Fibroblast of lung (primary cell): ENCODE results near the gene SF1. TPM values are rescaled to one million over a fixed set of nuclear protein-coding genes. Genes with fewer than 3 reads are reported as not detected.

Experiments used
- DNase-seq, 2 donors: peaks; one replicate each; pipeline versions ENCODE4 v3.0.0 to v3.0.0-alpha.2; 2010; ENCODE audit warnings: low read depth in 2 of 2
- H2AFZ ChIP-seq: 2 replicates; pipeline ENCODE4 v1.5.1; 2012; ENCODE audit warnings: low read length, control low read depth, inconsistent platforms
- H3K27ac ChIP-seq: 2 replicates; pipeline ENCODE4 v1.5.1; 2011; ENCODE audit warnings: low read length, control low read depth; ENCODE audit not compliant: insufficient read depth
- H3K27me3 ChIP-seq: 2 replicates; pipeline ENCODE4 v1.5.1; 2011; ENCODE audit warnings: mild to moderate bottlenecking, low read length; ENCODE audit not compliant: control insufficient read depth, insufficient read depth
- H3K36me3 ChIP-seq: 2 replicates; pipeline ENCODE4 v1.5.1; 2011; ENCODE audit warnings: low read length; ENCODE audit not compliant: control insufficient read depth, insufficient read depth
- H3K4me1 ChIP-seq: 2 replicates; pipeline ENCODE4 v1.5.1; 2011; ENCODE audit warnings: low read length; ENCODE audit not compliant: control insufficient read depth, insufficient read depth; ENCODE audit errors: extremely low read depth
- H3K4me2 ChIP-seq: 2 replicates; pipeline ENCODE4 v1.5.1; 2011; ENCODE audit warnings: low read length, control low read depth; ENCODE audit not compliant: insufficient read depth; ENCODE audit errors: extremely low read depth
- H3K4me3 ChIP-seq, 4 experiments: fragments of 200-600 bp in 1 of 4; sonication (generic) in 1 of 4; replicated peaks in 1 of 4; 2 replicates each; pipeline ENCODE4 v1.5.1; 2011 to 2016; ENCODE audit warnings: low read length in 4 of 4, low read depth in 3 of 4, mild to moderate bottlenecking in 3 of 4, control low read depth in 2 of 4, inconsistent platforms in 1 of 4, mixed read lengths in 1 of 4; ENCODE audit not compliant: insufficient read depth in 1 of 4; ENCODE audit errors: control extremely low read depth in 1 of 4
- H3K79me2 ChIP-seq: 2 replicates; pipeline ENCODE4 v1.5.1; 2012; ENCODE audit warnings: mild to moderate bottlenecking, low read length, inconsistent platforms; ENCODE audit not compliant: control insufficient read depth, insufficient read depth
- H3K9ac ChIP-seq: 2 replicates; pipeline ENCODE4 v1.5.1; 2011; ENCODE audit warnings: mild to moderate bottlenecking, low read length, control low read depth; ENCODE audit not compliant: insufficient read depth
- H3K9me3 ChIP-seq: 2 replicates; pipeline ENCODE4 v1.5.1; 2012; ENCODE audit warnings: low read depth, low read length; ENCODE audit not compliant: control insufficient read depth, insufficient read depth
- H4K20me1 ChIP-seq: 2 replicates; pipeline ENCODE4 v1.5.1; 2011; ENCODE audit warnings: low read length; ENCODE audit not compliant: control insufficient read depth, insufficient read depth; ENCODE audit errors: extremely low read depth
- CTCF ChIP-seq, 2 donors: IDR thresholded peaks in 1 of 2; conservative IDR thresholded peaks in 1 of 2; 1 replicate in 1 of 2; 2 replicates in 1 of 2; pipeline ENCODE4 v1.5.1; 2011 to 2012; ENCODE audit warnings: low read length in 2 of 2, control low read depth in 1 of 2, inconsistent platforms in 1 of 2, low read depth in 1 of 2, mild to moderate bottlenecking in 1 of 2
- EZH2 ChIP-seq: IDR thresholded peaks from 2 replicates; pipeline ENCODE4 v1.5.1; 2012; ENCODE audit warnings: low read length, control low read depth, mild to moderate bottlenecking; ENCODE audit errors: missing control alignments
- polyA plus RNA-seq, 2 donors: library from polyadenylated mRNA; depleted of rRNA in 1 of 2; stranded (reverse) in 1 of 2; unstranded in 1 of 2; fragments of >200 nt; gene quantifications; 2 replicates each; pipeline ENCODE4 v1.2.1, GENCODE V29; 2011 to 2012; ENCODE audit warnings: missing spikeins in 1 of 2
- total RNA-seq: library from RNA; depleted of rRNA; stranded (reverse); fragments of >200 nt; gene quantifications from 2 replicates; pipeline ENCODE4 v1.2.1, GENCODE V29; 2014

The SF1 gene
- total and polyA plus RNA-seq, 2 donors (not counting 1 experiment from before 2014, with no cell fraction given) = 78.9 to 105 TPM

- no peaks in the 10 kb centered on the region for H3K27me3 ChIP-seq
- H3K4me2 ChIP-seq = no peak overlapping the region
- H3K79me2 ChIP-seq = peaks cover 43% of the 10 kb centered on the region
- H3K27ac ChIP-seq = peak overlapping the region; percentile 93
- H3K4me1 ChIP-seq = peaks cover 12% of the 10 kb centered on the region
- H3K36me3 ChIP-seq = peaks cover 17% of the 10 kb centered on the region
- H3K9ac ChIP-seq = peak overlapping the region; percentile 98
- TF ChIP-seq CTCF (conservative IDR thresholded peaks at IDR 0.05 in 1 of 2, IDR thresholded peaks at IDR 0.05 in 1 of 2; ENCODE audit: low read depth in 1 of 2, low read length in 2 of 2) (no peak), EZH2 (no peak)
- H4K20me1 ChIP-seq = peaks cover 4% of the 10 kb centered on the region
- DNase-seq = no peak
- no peaks in the 10 kb centered on the region for H3K9me3 ChIP-seq
- H2AFZ ChIP-seq = no peak overlapping the region
- peak overlapping the region; percentile 41 to 81 (median 61) for H3K4me3 ChIP-seq
These were observed 194 bp downstream of the SF1 start for GRCh38 chr11:64778223-64778472.

- Histone ChIP-seq H3K27me3 (no peaks in the 10 kb centered on the region), H3K4me1 (peaks cover 12% of the 10 kb centered on the region), H3K4me2 (peak overlapping the region; percentile 94), H3K9ac (peak overlapping the region; percentile 98), H3K4me3 (peak overlapping the region; percentile 65 to 81 (median 79)), H2AFZ (no peak overlapping the region), H3K27ac (peak overlapping the region; percentile 93), H4K20me1 (peaks cover 4% of the 10 kb centered on the region), H3K79me2 (peaks cover 48% of the 10 kb centered on the region), H3K9me3 (no peaks in the 10 kb centered on the region), H3K36me3 (peaks cover 17% of the 10 kb centered on the region)
- TF ChIP-seq EZH2 (no peak), CTCF (conservative IDR thresholded peaks at IDR 0.05 in 1 of 2, IDR thresholded peaks at IDR 0.05 in 1 of 2; ENCODE audit: low read depth in 1 of 2, low read length in 2 of 2) (no peak)
- peak; percentile 77 to 81 for DNase-seq
These were observed 706 bp downstream of the SF1 start for GRCh38 chr11:64777449-64778222.

- Histone ChIP-seq H2AFZ (no peak overlapping the region), H3K4me2 (peak overlapping the region; percentile 94), H3K36me3 (peaks cover 17% of the 10 kb centered on the region), H3K9me3 (no peaks in the 10 kb centered on the region), H3K9ac (peak overlapping the region; percentile 35), H3K4me3 (peak overlapping the region; percentile 65 to 81 (median 79)), H3K4me1 (peaks cover 12% of the 10 kb centered on the region), H4K20me1 (peaks cover 4% of the 10 kb centered on the region), H3K27ac (peak overlapping the region; percentile 40), H3K27me3 (no peaks in the 10 kb centered on the region), H3K79me2 (peaks cover 52% of the 10 kb centered on the region)
- no peak for DNase-seq
- TF ChIP-seq EZH2 = no peak
- no peak for TF ChIP-seq CTCF (conservative IDR thresholded peaks at IDR 0.05 in 1 of 2, IDR thresholded peaks at IDR 0.05 in 1 of 2; ENCODE audit: low read depth in 1 of 2, low read length in 2 of 2)
These were observed 1.5 kb downstream of the SF1 start for GRCh38 chr11:64776875-64777274.
